Stimulated activated CD4-positive, alpha-beta T cell treated with anti-CD3 and anti-CD28 coated beads, Interleukin-1b, Interleukin-23, amount 100 ng/mL, for 24 hours (primary cell): ENCODE data around the gene FNDC11.
A peak's percentile ranks its signal among the peaks of the same experiment; 100 is the strongest.
"Not testable (repeated sequence)": the region's sequence is repeated elsewhere in the genome, so short reads cannot be mapped to it uniquely, and the experiment has no call there.

ENCODE experiments used
- DNase-seq, 4 experiments: peaks; one replicate each; pipeline ENCODE4 v3.0.0-alpha.2; 2020; ENCODE audit warnings: low read depth in 4 of 4, low spot score in 1 of 4

Gene FNDC11

DNA sequence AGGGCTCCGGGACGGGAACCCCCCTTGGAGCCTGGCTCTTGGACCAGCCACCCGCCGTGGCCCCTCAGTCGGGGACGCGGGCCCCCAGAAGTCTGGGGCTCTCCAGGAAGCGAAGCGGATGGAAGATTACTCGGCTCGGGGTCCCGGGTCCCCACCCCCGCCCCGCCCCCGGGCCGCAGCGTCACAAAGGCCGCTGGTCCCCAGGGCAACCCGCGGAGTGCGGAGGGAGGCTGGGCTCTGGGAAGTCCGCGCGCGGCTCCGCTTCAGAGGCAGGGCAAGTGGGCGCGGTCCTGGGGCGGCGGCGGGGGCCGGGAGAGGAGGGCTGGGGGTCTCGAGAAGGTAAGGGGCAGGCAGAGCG lies at the start of gene FNDC11:
FNDC11 (plus strand) TSS at position 227 of the 358 bp plus-strand sequence. CDS start 1,505 bp downstream, outside the sequence.
- DNase-seq: peak in 1 of 4 experiments; percentile 37

DNA sequence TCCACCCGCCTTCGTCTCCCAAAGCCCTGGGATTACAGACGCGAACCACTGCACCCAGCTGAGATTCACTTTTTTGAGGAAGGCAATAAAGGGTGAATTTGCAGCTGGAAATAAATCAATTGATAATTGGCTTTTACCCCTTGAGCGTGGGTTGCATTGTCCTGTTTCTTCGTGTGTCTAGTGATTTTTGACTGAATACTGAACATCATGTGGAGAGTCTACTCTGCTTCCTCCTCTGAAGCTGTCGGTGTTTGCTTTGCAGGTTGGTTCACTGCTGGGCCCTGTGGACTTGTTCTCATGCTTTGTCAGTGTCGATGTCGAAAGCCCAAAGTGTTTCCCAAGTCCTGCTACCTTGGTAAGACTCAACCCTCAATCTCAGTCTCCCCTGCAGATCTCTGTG lies 49.3 kb upstream of the FNDC11 start:
- no peak for DNase-seq

- DNase-seq: no peak
These were observed 48.7 kb upstream of the FNDC11 start for GRCh38 chr20:63505281-63505680.

DNA sequence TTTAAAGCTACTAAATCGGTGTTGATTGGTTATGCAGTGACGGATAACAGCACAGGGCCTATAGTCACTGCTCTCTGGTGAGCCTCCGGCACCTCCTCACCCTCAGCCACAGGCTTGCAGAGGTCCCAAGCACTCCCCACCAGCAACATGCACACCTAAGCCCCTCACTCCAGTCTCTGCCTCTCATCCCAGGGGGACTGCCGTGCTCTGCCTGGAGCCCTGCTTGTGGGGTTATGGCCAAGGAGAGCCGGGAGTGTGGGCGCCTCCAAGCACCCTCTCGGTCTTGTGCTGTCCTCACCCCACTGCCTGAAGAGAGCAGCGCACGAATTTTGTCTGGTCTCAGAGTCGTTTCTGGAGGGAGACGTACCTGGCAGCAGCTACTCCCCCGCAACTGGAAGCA lies 48.2 kb upstream of the FNDC11 start:
- no peak for DNase-seq

DNA sequence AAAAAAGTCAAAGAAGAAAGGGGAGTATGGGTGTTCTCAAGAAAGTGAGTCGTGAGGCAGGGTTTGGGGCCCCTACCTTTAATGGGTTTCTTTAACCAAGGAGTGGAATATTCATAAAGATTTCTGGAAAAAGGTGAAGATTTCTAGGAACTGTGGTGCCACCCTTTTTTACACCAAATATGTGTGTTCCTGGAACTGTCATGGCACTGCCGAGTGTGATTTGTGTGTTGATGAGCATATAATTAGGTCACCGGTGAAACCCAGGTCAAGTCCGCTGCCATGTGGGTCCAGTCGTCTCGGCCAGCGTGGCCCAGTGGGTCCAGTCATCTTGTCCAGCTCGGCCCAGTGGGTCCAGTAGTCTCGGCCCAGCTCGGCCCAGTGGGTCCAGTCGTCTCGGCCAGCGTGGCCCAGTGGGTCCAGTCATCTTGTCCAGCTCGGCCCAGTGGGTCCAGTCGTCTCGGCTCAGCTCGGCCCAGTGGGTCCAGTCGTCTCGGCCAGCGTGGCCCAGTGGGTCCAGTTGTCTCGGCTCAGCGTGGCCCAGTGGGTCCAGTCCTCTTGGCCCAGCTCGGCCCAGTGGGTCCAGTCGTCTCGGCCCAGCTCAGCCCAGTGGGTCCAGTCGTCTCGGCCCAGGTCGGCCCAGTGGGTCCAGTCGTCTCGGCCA lies 46.7 kb upstream of the FNDC11 start:
- no peak for DNase-seq

- no peak for DNase-seq
These were observed 45.7 kb upstream of the FNDC11 start for GRCh38 chr20:63508072-63508768.

DNA sequence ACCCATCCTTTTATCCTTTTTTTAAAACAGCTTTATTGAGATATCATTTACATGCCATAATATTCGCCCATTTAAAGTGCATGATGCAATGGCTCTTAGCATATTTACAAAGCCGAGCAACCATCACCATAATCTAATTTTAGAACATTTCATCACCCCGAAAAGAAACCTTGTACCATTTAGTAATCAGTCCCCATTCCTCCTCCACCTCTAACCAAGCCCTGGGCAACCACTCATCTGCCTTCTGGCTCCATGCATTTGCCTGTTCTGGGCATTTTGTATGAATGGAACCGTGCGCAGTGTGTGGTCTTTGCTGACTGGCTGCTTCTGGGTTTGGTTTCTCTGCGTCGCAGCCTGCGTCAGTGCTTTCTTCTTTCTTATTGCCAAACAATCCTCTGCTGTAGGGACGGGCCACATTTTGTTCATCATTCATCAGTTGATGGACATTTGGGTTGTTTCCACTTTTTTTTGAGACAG lies 44.8 kb upstream of the FNDC11 start:
- no peak for DNase-seq

- DNase-seq: no peak
These were observed 40.8 kb upstream of the FNDC11 start for GRCh38 chr20:63513207-63513606.

GRCh38 chr20:63514520-63514919 lies 39.4 kb upstream of the FNDC11 start:
- not testable (repeated sequence) for DNase-seq

DNA sequence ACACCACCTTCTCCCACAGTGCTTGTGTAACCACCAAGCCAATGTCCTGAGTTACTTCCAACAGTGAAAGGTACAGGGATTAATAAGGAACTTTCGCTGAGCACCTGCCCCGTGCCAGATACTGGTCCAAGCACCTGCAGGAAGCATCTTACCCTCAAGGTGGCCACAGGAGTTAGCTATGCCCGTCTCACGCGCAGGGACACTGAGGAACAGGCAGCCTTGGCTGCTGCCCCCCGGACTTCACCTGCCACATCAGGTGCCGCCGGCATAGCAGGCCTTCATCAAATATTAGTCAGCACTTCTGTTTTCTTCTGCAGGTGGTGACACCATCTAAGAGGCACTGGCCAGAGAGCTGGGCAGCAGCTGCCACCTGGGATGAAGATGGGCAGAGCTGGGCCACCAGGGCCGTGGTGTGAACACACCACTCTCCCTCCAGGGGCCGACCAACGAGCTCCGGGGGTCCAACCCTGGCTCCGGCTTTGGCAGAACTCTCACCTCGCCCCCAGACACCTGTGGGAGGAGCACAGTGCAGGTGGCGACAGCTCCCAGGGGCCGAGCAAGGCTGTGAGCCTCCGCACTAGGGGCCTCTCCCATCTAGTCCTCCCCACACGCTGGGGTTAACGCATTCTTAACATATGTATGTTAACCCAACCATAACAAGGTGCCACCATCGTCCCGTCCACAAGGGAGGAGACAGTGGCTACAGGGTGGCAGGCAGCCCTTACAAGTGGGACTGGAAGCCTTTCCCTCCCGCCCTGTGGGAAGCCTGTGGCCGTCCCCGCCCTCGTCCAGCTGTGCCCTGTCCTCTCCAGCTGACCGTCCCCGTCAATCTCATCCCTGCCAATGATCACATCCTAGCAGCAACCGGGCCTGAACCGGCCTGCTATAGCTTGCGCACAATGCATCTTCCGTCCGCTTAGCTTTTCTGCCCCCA lies 36.3 kb upstream of the FNDC11 start:
- no peak for DNase-seq

DNA sequence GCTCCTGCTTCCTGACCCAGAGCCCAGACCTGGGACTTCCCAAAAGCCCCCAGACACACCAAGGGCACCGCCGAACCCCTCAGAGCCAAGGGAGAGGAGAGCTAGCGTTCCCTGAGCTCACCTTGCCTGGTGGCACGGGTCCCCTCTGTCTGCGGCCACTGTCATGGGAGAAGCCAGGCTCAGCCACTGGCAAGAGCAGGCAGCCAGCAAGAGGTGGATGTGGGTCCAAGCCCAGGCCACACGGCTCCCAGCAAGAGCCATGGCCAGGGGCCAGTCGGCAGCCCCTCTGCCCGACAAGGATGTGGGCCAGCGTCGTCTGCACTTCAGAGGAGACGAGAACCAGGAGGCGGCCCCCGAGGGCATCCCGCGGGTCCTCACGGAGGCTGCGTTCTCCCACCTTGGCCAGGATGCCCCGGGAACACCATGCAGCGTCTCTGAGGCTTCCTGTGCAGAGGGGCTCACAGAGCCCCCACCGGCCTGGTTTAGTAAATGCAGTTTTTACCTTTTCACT lies 35.6 kb upstream of the FNDC11 start:
- DNase-seq: no peak

- no peak for DNase-seq
These were observed 34.9 kb upstream of the FNDC11 start for GRCh38 chr20:63518946-63519667.

GRCh38 chr20:63519668-63520503 lies 34.1 kb upstream of the FNDC11 start:
- peak in 2 of 4 experiments; percentile 46 to 60 for DNase-seq

- DNase-seq: peak; percentile 59 to 75 (median 72)
These were observed 33.4 kb upstream of the FNDC11 start, which contains the start of gene PPDPF for GRCh38 chr20:63520504-63520933. PPDPF (plus strand) TSS chr20:63520765; CDS start chr20:63521309, 544 bp downstream.

DNA sequence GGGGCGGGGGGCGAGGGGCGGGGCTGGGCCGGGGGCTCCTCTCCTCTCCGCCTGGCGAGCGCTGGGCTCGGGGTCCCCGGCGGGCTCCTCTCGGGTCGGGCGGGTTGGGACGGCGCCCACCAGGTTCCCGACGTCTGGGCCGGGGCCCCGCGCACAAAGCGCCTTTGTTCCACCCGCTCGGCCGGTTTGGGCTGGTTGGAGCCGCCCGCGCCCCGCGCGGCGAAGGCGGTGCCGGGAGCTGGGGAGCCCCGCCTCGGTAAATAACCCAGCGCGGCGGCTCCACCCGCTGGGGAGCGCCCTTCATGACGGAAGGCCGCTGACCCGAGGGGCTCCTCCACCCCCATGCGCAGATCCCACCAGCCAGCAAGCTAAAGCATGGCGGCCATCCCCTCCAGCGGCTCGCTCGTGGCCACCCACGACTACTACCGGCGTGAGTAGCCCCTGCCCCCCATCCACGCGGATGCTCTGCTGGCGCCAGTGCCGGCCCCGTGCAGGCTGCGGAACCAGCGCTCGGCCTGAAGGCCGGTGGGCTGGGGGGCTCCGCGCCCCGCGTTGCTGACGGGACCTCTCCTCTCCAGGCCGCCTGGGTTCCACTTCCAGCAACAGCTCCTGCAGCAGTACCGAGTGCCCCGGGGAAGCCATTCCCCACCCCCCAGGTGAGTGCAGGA lies 32.9 kb upstream of the FNDC11 start:
- DNase-seq: peak in 3 of 4 experiments; percentile 44 to 54 (median 48)

DNA sequence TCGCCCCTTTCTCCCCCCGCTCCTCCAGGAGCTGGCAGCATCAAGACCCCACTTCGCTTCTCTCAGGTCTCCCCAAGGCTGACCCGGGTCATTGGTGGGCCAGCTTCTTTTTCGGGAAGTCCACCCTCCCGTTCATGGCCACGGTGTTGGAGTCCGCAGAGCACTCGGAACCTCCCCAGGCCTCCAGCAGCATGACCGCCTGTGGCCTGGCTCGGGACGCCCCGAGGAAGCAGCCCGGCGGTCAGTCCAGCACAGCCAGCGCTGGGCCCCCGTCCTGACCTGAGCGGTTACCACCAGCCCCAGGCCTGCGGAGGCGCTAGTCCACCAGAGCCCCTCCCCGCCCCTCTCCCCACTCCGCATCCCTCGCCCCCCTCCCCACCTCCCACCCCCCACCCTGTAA lies 32.4 kb upstream of the FNDC11 start:
- DNase-seq: no peak

GRCh38 chr20:63522091-63522868 lies 31.7 kb upstream of the FNDC11 start:
- DNase-seq: no peak

- no peak for DNase-seq
These were observed 30.9 kb upstream of the FNDC11 start for GRCh38 chr20:63522981-63523611.
